Gastrocnemius medialis (tissue), 4 donors: ENCODE measurements around the gene CLDN3. TPM values are rescaled to one million over a fixed set of nuclear protein-coding genes. Genes with fewer than 3 reads are reported as not detected.

Experiments used
- ATAC-seq, 2 donors: fragments of 150-250 bp; one replicate each; pipeline ENCODE4 v1.9.1; 2016
- DNase-seq, 2 donors: peaks; one replicate each; pipeline ENCODE4 v3.0.0-alpha.2; 2019
- H3K27ac ChIP-seq, 4 donors: fragments of 200-600 bp; sonication (generic); 1 replicate in 1 of 4; 2 replicates in 3 of 4; pipeline ENCODE4 v1.5.1; 2016 to 2018; ENCODE audit warnings: mild to moderate bottlenecking in 2 of 4, moderate library complexity in 1 of 4
- H3K27me3 ChIP-seq, 3 donors: fragments of 200-600 bp; sonication (generic) in 2 of 3; 1 replicate in 1 of 3; 2 replicates in 2 of 3; pipeline versions ENCODE4 v1.5.1 to v1.6.0; 2016 to 2019; ENCODE audit warnings: mild to moderate bottlenecking in 1 of 3, moderate library complexity in 1 of 3
- H3K36me3 ChIP-seq, 2 donors: fragments of 200-600 bp; sonication (generic) in 1 of 2; one replicate each; pipeline ENCODE4 v1.5.1; 2017 to 2018
- H3K4me1 ChIP-seq, 2 donors: fragments of 200-600 bp; sonication (generic) in 1 of 2; one replicate each; pipeline ENCODE4 v1.5.1; 2016 to 2017; ENCODE audit warnings: mild to moderate bottlenecking in 2 of 2
- H3K4me3 ChIP-seq, 4 donors: fragments of 200-600 bp; sonication (generic) in 3 of 4; 1 replicate in 1 of 4; 2 replicates in 3 of 4; pipeline ENCODE4 v1.5.1; 2016 to 2019; ENCODE audit warnings: mild to moderate bottlenecking in 2 of 4
- H3K9me3 ChIP-seq, 3 donors: fragments of 200-600 bp; sonication (generic) in 2 of 3; 1 replicate in 1 of 3; 2 replicates in 2 of 3; pipeline ENCODE4 v1.5.1; 2016 to 2019
- POLR2A ChIP-seq, 2 donors: fragments of 450-650 bp; IDR thresholded peaks; one replicate each; pipeline ENCODE4 v1.6.1; 2017; ENCODE audit warnings: antibody characterized with exemption in 2 of 2, mild to moderate bottlenecking in 2 of 2, moderate library complexity in 2 of 2
- in situ Hi-C, 4 donors: fragments of 200-750 bp; cut with MboI; loops; one replicate each; pipeline versions ENCODE4 v1.15.0 to v1.8.0; 2017; ENCODE audit warnings: low sequenced_read_pairs in 4 of 4
- intact Hi-C: fragments of 100-400 bp; cut with DNase I; formaldehyde crosslinking; loops from one replicate; pipeline ENCODE4 v1.15.1; 2023; ENCODE audit warnings: low total_unique reads
- total RNA-seq, 4 donors: library from RNA; depleted of rRNA; stranded (reverse); fragments of >200 nt; gene quantifications; one replicate each; pipeline versions ENCODE4 v1.1.0 to v1.2.3, GENCODE V29; 2016
- TF ChIP-seq, protein P1 (sequence below), 5 experiments: fragments of 450-650 bp in 3 of 5; fragments of 200-600 bp in 2 of 5; sonication (generic) in 2 of 5; IDR thresholded peaks in 4 of 5; conservative IDR thresholded peaks in 1 of 5; 1 replicate in 4 of 5; 2 replicates in 1 of 5; pipeline ENCODE4 v1.5.1; 2016 to 2019; ENCODE audit warnings: antibody characterized with exemption in 5 of 5, mild to moderate bottlenecking in 3 of 5, moderate library complexity in 3 of 5

CLDN3 gene, protein sequence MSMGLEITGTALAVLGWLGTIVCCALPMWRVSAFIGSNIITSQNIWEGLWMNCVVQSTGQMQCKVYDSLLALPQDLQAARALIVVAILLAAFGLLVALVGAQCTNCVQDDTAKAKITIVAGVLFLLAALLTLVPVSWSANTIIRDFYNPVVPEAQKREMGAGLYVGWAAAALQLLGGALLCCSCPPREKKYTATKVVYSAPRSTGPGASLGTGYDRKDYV
- total RNA-seq = 1 to 10 TPM in 1 of 4 donors, not detected in 3; 5.0 TPM

DNA sequence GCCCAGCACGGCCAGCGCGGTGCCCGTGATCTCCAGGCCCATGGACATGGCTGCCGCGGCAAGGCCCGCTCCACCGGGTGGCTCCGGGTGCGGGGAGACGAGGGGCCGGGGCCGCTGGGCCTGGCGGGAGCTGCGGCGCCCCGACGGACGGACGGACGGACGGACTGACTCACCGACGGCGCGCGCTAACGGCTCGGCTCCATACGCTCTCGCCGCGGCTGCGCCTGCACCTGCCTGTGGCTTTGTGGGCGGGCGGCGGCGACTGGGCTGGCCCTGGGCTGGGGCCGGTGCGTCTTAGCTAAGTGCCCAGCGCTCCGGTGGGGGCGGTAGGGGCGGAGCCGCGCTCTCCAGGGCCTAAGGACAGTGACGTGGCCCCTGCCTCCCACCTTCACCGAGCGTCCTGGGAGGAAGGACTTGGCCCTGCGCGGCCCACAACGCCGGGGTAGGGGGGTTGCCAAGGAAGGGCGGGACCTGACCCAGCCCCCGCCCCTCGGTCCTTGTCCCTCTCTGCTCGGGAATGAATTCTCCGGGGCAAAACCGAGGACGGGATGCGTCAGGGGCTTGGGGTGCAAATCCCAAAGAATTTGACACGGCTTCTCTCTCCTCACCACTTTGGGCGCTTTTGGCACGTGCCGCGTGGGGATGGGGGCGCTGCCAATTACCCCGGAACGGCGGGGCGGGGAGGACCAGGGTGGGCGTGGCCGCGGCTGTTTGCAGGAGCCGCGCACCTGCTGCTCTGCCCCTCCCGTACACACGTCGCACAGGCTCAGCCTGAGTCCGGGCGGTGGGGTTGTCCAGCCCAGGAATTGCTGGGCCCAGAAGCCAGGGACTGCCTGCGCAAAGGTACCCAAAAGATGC, at the start of gene CLDN3:
TSS of gene CLDN3 (minus strand) at position 269 of the 858 bp plus-strand sequence. CDS start at position 48, 221 bp downstream.
- no peak for ATAC-seq

DNA sequence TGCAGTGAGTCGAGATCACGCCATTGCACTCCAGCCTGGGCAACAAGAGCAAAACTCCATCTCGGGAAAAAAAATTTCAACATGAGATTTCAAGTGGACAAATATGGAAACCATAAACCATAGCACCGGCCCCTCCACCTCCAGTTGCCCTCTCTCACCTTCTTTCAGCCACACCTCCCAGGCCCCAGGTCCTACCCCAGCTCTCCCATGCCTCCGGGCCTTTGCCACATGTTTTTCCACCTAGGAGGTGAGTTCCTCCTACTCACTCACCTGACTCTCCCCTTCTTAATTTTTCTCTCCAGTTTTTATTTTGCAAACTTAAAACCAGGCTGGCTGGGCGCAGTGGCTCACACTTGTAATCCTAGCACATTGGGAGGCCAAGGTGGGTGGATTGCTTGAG, 47.1 kb upstream of the CLDN3 start:
- intact Hi-C loops (no loop called here), in situ Hi-C loops (loop anchor here in 1 of 4 donors (5.0 kb wide), 1 partner anchor 40 kb away; no protein-coding TSS in a partner anchor)
- Histone ChIP-seq H3K4me3 (no peak overlapping the region), H3K9me3 (no peaks in the 10 kb centered on the region), H3K27ac (no peak overlapping the region), H3K4me1 (no peaks in the 10 kb centered on the region), H3K27me3 (no peaks in the 10 kb centered on the region), H3K36me3 (no peaks in the 10 kb centered on the region)
- DNase-seq (no peak), ATAC-seq (no peak)
- no peak for TF ChIP-seq POLR2A (IDR thresholded peaks at IDR 0.05)
- TF ChIP-seq, protein P1, sequence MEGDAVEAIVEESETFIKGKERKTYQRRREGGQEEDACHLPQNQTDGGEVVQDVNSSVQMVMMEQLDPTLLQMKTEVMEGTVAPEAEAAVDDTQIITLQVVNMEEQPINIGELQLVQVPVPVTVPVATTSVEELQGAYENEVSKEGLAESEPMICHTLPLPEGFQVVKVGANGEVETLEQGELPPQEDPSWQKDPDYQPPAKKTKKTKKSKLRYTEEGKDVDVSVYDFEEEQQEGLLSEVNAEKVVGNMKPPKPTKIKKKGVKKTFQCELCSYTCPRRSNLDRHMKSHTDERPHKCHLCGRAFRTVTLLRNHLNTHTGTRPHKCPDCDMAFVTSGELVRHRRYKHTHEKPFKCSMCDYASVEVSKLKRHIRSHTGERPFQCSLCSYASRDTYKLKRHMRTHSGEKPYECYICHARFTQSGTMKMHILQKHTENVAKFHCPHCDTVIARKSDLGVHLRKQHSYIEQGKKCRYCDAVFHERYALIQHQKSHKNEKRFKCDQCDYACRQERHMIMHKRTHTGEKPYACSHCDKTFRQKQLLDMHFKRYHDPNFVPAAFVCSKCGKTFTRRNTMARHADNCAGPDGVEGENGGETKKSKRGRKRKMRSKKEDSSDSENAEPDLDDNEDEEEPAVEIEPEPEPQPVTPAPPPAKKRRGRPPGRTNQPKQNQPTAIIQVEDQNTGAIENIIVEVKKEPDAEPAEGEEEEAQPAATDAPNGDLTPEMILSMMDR (IDR thresholded peaks at IDR 0.05 in 4 of 5, conservative IDR thresholded peaks at IDR 0.05 in 1 of 5) = no peak

More for the DNA sequence above, at the start of gene CLDN3:
- Histone ChIP-seq H3K4me3 (peak within 1 kb of the TSS in 2 of 4 donors; percentile 6 to 20), H3K27ac (no peak within 1 kb of the TSS), H3K36me3 (no peaks in the 10 kb centered on the region), H3K9me3 (no peaks in the 10 kb centered on the region), H3K4me1 (peaks cover 0 to 5% of the 10 kb centered on the region in 2 donors), H3K27me3 (peaks cover 33 to 58% (median 51%) of the 10 kb centered on the region in 3 donors)
- in situ Hi-C loops = no loop called here
- no peak for DNase-seq
- TF ChIP-seq, protein P1 (IDR thresholded peaks at IDR 0.05 in 4 of 5, conservative IDR thresholded peaks at IDR 0.05 in 1 of 5) = no peak
- TF ChIP-seq POLR2A (IDR thresholded peaks at IDR 0.05) = no peak
- intact Hi-C loops = no loop called here

DNA sequence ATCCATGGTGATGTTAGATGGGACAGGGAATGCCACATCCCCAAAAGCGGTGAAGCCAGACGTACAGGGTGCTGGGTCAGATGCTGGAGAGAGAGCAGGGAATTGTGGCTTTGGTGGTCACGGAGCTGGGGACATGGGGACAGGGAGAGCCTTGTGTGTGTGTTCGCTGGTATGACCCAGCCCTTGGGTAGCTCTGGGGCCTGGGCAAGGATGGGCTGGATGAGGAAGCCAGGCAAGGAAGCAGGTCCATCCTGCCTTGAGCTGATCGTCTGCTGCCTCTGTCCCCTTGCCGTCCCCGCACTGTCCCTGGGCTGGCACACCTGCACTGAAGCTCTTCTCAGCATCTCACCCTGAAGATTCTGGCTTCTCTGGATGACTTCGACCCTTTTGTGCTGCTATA, 45.4 kb upstream of the CLDN3 start:
- ATAC-seq (no peak), DNase-seq (no peak)
- H3K27me3 ChIP-seq = peaks cover 0 to 9% (median 0%) of the 10 kb centered on the region in 3 donors
- no peaks in the 10 kb centered on the region for H3K9me3 ChIP-seq
- H3K4me3 ChIP-seq = no peak overlapping the region
- H3K4me1 ChIP-seq = no peaks in the 10 kb centered on the region
- in situ Hi-C loops (loop anchor here in 1 of 4 donors (5.0 kb wide), 1 partner anchor 42 kb away; no protein-coding TSS in a partner anchor), intact Hi-C loops (no loop called here)
- H3K27ac ChIP-seq = no peak overlapping the region
- H3K36me3 ChIP-seq = no peaks in the 10 kb centered on the region
- TF ChIP-seq POLR2A (IDR thresholded peaks at IDR 0.05) = no peak
- TF ChIP-seq, protein P1 (IDR thresholded peaks at IDR 0.05 in 4 of 5, conservative IDR thresholded peaks at IDR 0.05 in 1 of 5) = no peak

DNA sequence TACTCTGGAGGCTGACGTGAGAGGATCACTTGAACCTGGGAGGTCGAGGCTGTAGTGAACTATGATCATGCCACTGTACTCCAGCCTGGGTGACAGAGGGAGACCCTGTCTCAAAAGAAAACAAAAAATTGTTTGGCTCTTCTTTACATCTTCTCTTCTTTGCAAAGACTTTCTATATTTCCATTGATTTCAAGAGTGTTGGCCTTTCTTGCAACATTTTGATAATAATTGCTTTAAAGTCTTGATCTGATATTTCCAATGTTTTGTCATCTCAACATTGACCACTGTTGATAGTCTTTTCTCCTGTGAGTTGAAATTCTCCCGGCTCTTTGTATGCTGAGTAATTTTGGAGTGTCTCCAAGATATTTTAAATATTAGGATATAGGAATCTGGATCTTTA, 42.9 kb upstream of the CLDN3 start:
- H3K4me3 ChIP-seq = no peak overlapping the region
- in situ Hi-C loops = loop anchor here in 2 of 4 donors (5.0 kb wide), 2 partner anchors 39 to 44 kb away; no protein-coding TSS in a partner anchor
- TF ChIP-seq POLR2A (IDR thresholded peaks at IDR 0.05) = no peak
- TF ChIP-seq, protein P1 (IDR thresholded peaks at IDR 0.05 in 4 of 5, conservative IDR thresholded peaks at IDR 0.05 in 1 of 5) = no peak
- H3K27me3 ChIP-seq = peaks cover 0 to 11% (median 0%) of the 10 kb centered on the region in 3 donors
- no peak for DNase-seq
- H3K9me3 ChIP-seq = no peaks in the 10 kb centered on the region
- no peaks in the 10 kb centered on the region for H3K36me3 ChIP-seq
- no peaks in the 10 kb centered on the region for H3K4me1 ChIP-seq
- intact Hi-C loops = no loop called here
- H3K27ac ChIP-seq = no peak overlapping the region
- ATAC-seq = no peak
